HepG2 (cell line): ENCODE results near the gene STIP1. TPM values are rescaled to one million over a fixed set of nuclear protein-coding genes. Genes with fewer than 3 reads are reported as not detected.

Experiments used
- ATAC-seq: fragments of 200-7000 bp; cut with Tn5 transposase; 3 replicates; pipeline ENCODE4 v1.9.1; 2020; ENCODE audit warnings: mild to moderate bottlenecking, moderate library complexity
- BruUV-seq: library from RNA; stranded (reverse); fragments of 400-500 nt; replicated peaks from 2 replicates; lab custom pipeline; 2021; lab: Mats Ljungman, UMichigan
- CTCF ChIA-PET: fragments of 300-600 bp; formaldehyde crosslinking; extraction: SDS; loops from one replicate; lab custom pipeline; 2021; ENCODE audit warnings: low total read pairs, inconsistent platforms, low intra/inter-chr PET ratio; lab: Yijun Ruan, JAX
- POLR2A ChIA-PET: fragments of 350-600 bp; sonication (Branson Sonifier 250); formaldehyde crosslinking; loops from one replicate; lab custom pipeline; 2020; ENCODE audit warnings: antibody characterized with exemption, inconsistent platforms; lab: Yijun Ruan, JAX
- DNase-seq: peaks from one replicate; pipeline ENCODE4 v3.0.0-alpha.2; 2015; ENCODE audit warnings: low spot score
- FAIRE-seq: peaks from 3 replicates; lab custom pipeline; 2011; peaks lifted over from hg19 to GRCh38; lab: Jason Lieb, UNC
- H2AFZ ChIP-seq: one replicate; pipeline ENCODE4 v1.6.1; 2011; ENCODE audit warnings: low read length, inconsistent platforms
- H3K27ac ChIP-seq: fragments of 300-600 bp; 3 replicates; pipeline ENCODE4 v1.8.0; 2011; ENCODE audit warnings: mixed run types, mild to moderate bottlenecking, mixed read lengths, low read length, inconsistent platforms; ENCODE audit not compliant: insufficient read depth; ENCODE audit errors: extremely low read length
- H3K27me3 ChIP-seq, 2 experiments: fragments of 200-600 bp in 1 of 2; 2 replicates in 1 of 2; 3 replicates in 1 of 2; pipeline versions ENCODE4 v1.6.0 to v1.8.0; 2011; ENCODE audit warnings: low read length in 2 of 2, mild to moderate bottlenecking in 2 of 2, moderate library complexity in 2 of 2, inconsistent platforms in 1 of 2; ENCODE audit not compliant: insufficient read depth in 2 of 2, control insufficient read depth in 1 of 2
- H3K36me3 ChIP-seq, 2 experiments: fragments of 200-600 bp in 1 of 2; replicated peaks in 1 of 2; 2 replicates in 1 of 2; 3 replicates in 1 of 2; pipeline versions ENCODE4 v1.5.1 to v1.8.0; 2011; ENCODE audit warnings: low read length in 2 of 2, inconsistent platforms in 1 of 2; ENCODE audit not compliant: insufficient read depth in 2 of 2, control insufficient read depth in 1 of 2
- H3K4me1 ChIP-seq: 2 replicates; pipeline ENCODE4 v1.5.1; 2012; ENCODE audit warnings: low read length, inconsistent platforms; ENCODE audit not compliant: insufficient read depth
- H3K4me2 ChIP-seq: 2 replicates; pipeline ENCODE4 v1.6.0; 2011; ENCODE audit warnings: low read depth, low read length, inconsistent platforms
- H3K4me3 ChIP-seq, 3 experiments: fragments of 200-600 bp in 1 of 3; sonication (generic), shearing (Covaris generic) in 1 of 3; replicated peaks in 1 of 3; 2 replicates each; pipeline ENCODE4 v1.5.1; 2011 to 2016; ENCODE audit warnings: low read length in 3 of 3, inconsistent platforms in 2 of 3, low read depth in 2 of 3, mild to moderate bottlenecking in 2 of 3, control low read depth in 1 of 3, mixed read lengths in 1 of 3; ENCODE audit not compliant: insufficient read depth in 1 of 3
- H3K79me2 ChIP-seq: one replicate; pipeline ENCODE4 v1.6.1; 2011; ENCODE audit warnings: low read length, inconsistent platforms; ENCODE audit not compliant: insufficient read depth
- H3K9ac ChIP-seq: 2 replicates; pipeline ENCODE4 v1.6.0; 2011; ENCODE audit warnings: mild to moderate bottlenecking, low read depth, low read length, inconsistent platforms; ENCODE audit not compliant: insufficient read depth
- H3K9me3 ChIP-seq: 2 replicates; pipeline ENCODE4 v1.5.1; 2012; ENCODE audit warnings: mild to moderate bottlenecking, low read length
- H4K20me1 ChIP-seq: 2 replicates; pipeline ENCODE4 v1.6.0; 2011; ENCODE audit warnings: inconsistent platforms, mild to moderate bottlenecking, low read length, moderate library complexity; ENCODE audit not compliant: insufficient read depth
- FLYWCH1 ChIP-seq: sonication (generic); formaldehyde crosslinking; IDR thresholded peaks from 2 replicates; pipeline ENCODE4 v1.8.1; 2023; ENCODE audit warnings: mild to moderate bottlenecking, missing genetic modification reagents
- HDAC6 ChIP-seq: fragments of 200-600 bp; sonication (generic); IDR thresholded peaks from 2 replicates; pipeline ENCODE4 v1.7.0; 2017; ENCODE audit warnings: mild to moderate bottlenecking, antibody characterized with exemption, low read length, low read depth
- HES4 ChIP-seq: sonication (generic); formaldehyde crosslinking; IDR thresholded peaks from 2 replicates; pipeline ENCODE4 v1.9.0; 2021; ENCODE audit warnings: mild to moderate bottlenecking, missing genetic modification reagents, borderline replicate concordance
- KAT2B ChIP-seq: fragments of 150-350 bp; IDR thresholded peaks from 2 replicates; pipeline ENCODE4 v1.6.1; 2014; ENCODE audit warnings: low read depth, low read length, borderline replicate concordance
- MYC ChIP-seq: sonication (generic); formaldehyde crosslinking; IDR thresholded peaks from 2 replicates; pipeline ENCODE4 v1.9.0; 2021; ENCODE audit warnings: missing genetic modification reagents, borderline replicate concordance
- NFRKB ChIP-seq: fragments of 450-650 bp; IDR thresholded peaks from 2 replicates; pipeline ENCODE4 v1.6.1; 2017
- SATB2 ChIP-seq: sonication (generic); formaldehyde crosslinking; IDR thresholded peaks from 2 replicates; pipeline ENCODE4 v1.5.0; 2020; ENCODE audit warnings: missing genetic modification reagents
- SIX4 ChIP-seq: sonication (generic); formaldehyde crosslinking; IDR thresholded peaks from 2 replicates; pipeline ENCODE4 v1.4.0; 2020; ENCODE audit warnings: missing genetic modification reagents
- TARDBP ChIP-seq: sonication (generic); formaldehyde crosslinking; IDR thresholded peaks from 2 replicates; pipeline ENCODE4 v1.8.0; 2022; ENCODE audit warnings: mild to moderate bottlenecking, missing genetic modification reagents
- TP53 ChIP-seq: sonication (generic); formaldehyde crosslinking; conservative IDR thresholded peaks from 2 replicates; pipeline ENCODE4 v1.4.0; 2020; ENCODE audit warnings: missing genetic modification reagents
- ZNF24 ChIP-seq: fragments of 450-650 bp; IDR thresholded peaks from 2 replicates; pipeline ENCODE4 v1.6.1; 2017; ENCODE audit warnings: antibody characterized with exemption, mild to moderate bottlenecking
- ZNF256 ChIP-seq: sonication (generic); formaldehyde crosslinking; conservative IDR thresholded peaks from 2 replicates; pipeline ENCODE4 v1.4.0; 2020; ENCODE audit warnings: missing genetic modification reagents
- ZNF30 ChIP-seq: sonication (generic); formaldehyde crosslinking; IDR thresholded peaks from 2 replicates; pipeline ENCODE4 v1.5.0; 2020; ENCODE audit warnings: mild to moderate bottlenecking, missing genetic modification reagents
- ZNF432 ChIP-seq: sonication (generic); formaldehyde crosslinking; IDR thresholded peaks from 2 replicates; pipeline ENCODE4 v1.5.0; 2020; ENCODE audit warnings: missing genetic modification reagents, mild to moderate bottlenecking, borderline replicate concordance
- ZNF605 ChIP-seq: sonication (generic); formaldehyde crosslinking; IDR thresholded peaks from 2 replicates; pipeline ENCODE4 v1.8.0; 2022; ENCODE audit warnings: mild to moderate bottlenecking, missing genetic modification reagents
- ZNF768 ChIP-seq: sonication (generic); formaldehyde crosslinking; IDR thresholded peaks from 2 replicates; pipeline ENCODE4 v1.4.0; 2020; ENCODE audit warnings: missing genetic modification reagents
- WGBS: methylation state at CpG from one replicate; pipeline ENCODE4 v1.1.6; 2017; ENCODE audit warnings: low lambda C conversion rate; 5-methylcytosine and 5-hydroxymethylcytosine counted together
- in situ Hi-C: cut with HindIII; loops from 2 replicates; pipeline ENCODE4 v1.10.0; 2017; ENCODE audit warnings: low pct_unique_long_range_greater_than_20kb; ENCODE audit not compliant: extremely low pct_ligation_motif_present
- intact Hi-C: fragments of 100-400 bp; cut with micrococcal nuclease; formaldehyde crosslinking; loops from one replicate; pipeline ENCODE4 v1.10.0; 2022; ENCODE audit not compliant: unreplicated experiment
- polyA plus RNA-seq, 8 experiments: library from polyadenylated mRNA; depleted of rRNA in 3 of 8; stranded (reverse) in 7 of 8; unstranded in 1 of 8; fragments of >200 nt; fragmentation: Illumina TruSeq in 4 of 8; extraction: Trizol in 4 of 8; gene quantifications; 2 replicates each; pipeline versions ENCODE4 v1.2.1 to v1.2.3, GENCODE V29; 2011 to 2016; ENCODE audit warnings: low read depth in 4 of 8, missing spikeins in 1 of 8, mixed read lengths in 1 of 8; ENCODE audit not compliant: insufficient read depth in 1 of 8
- total RNA-seq, 5 experiments: library from RNA; depleted of rRNA; stranded (reverse); fragments of >200 nt; fragmentation: Illumina TruSeq; extraction: Trizol; gene quantifications; 2 replicates each; pipeline ENCODE4 v1.2.3, GENCODE V29; 2016; ENCODE audit warnings: low read depth in 1 of 5
- TF ChIP-seq, protein P1 (sequence below): sonication (generic); formaldehyde crosslinking; IDR thresholded peaks from 2 replicates; pipeline ENCODE4 v1.4.0; 2020; ENCODE audit warnings: mild to moderate bottlenecking, missing genetic modification reagents
- TF ChIP-seq, protein P2 (sequence below): sonication (generic); formaldehyde crosslinking; IDR thresholded peaks from 2 replicates; pipeline ENCODE4 v1.9.0; 2021; ENCODE audit warnings: missing genetic modification reagents, mild to moderate bottlenecking, borderline replicate concordance
- TF ChIP-seq, protein P3 (sequence below): sonication (generic); formaldehyde crosslinking; IDR thresholded peaks from 2 replicates; pipeline ENCODE4 v1.5.1; 2020; ENCODE audit warnings: mild to moderate bottlenecking, missing genetic modification reagents, borderline replicate concordance

Gene STIP1
- total and polyA plus RNA-seq, 2 of the 13 experiments (the other 11 are each of a cell fraction or from before 2014, with no cell fraction given), result 81.1 to 217 TPM

DNA sequence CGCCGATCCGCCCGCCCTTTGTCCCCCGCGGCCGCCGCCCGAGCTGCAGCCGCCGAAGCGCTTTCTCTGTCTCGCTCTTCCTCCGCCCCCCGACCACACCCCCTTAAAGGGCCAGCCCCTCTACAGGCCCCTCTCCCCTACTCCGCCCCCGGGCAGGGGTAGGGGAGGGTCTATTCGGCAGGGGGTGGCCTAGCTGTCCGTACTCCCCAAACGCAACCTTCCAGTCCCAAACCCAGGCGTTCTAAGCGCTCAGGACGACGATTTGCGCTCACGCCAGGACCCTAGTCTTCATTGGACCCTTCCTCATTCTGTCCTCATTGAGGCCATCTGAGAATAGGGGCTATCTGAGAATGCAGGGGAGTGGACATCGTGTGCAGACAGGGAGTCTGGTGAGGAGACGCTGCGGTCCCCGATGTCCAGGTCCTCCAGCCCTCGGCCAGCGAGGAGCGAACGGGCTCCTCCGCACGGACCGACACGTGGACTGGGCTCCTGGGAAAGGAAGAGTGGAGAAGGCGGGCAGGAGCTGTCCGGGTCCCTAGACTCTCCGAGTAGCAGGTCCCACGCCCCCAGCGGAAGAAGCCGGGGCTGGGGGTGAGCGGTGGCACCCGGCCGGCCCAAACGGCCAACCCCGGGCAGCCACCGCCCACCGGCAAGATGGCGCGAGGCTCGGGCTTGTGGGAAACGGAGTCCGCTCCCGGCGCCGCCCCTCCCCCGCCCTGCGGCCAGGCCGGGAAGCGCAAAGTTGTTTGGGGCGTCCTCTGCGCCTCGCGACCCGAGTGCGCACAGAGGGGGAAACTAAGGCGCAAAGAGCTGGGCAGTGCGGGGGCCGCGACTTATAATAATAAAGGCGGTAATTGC lies 61.1 kb downstream of the STIP1 start, which contains the start of gene PPP1R14B (continued):
- no peak for TF ChIP-seq KAT2B
- 0 out of 2 replicates have a peak, but pooled peaks have one; percentile 19 for TF ChIP-seq ZNF432 (CRISPR knock-in tag)
- TF ChIP-seq TARDBP (CRISPR knock-in tag), result no peak; the same call in 1 of the 2 replicates
- TF ChIP-seq FLYWCH1, result no peak
- TF ChIP-seq, protein P1, sequence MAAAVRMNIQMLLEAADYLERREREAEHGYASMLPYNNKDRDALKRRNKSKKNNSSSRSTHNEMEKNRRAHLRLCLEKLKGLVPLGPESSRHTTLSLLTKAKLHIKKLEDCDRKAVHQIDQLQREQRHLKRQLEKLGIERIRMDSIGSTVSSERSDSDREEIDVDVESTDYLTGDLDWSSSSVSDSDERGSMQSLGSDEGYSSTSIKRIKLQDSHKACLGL, result no peak

DNA sequence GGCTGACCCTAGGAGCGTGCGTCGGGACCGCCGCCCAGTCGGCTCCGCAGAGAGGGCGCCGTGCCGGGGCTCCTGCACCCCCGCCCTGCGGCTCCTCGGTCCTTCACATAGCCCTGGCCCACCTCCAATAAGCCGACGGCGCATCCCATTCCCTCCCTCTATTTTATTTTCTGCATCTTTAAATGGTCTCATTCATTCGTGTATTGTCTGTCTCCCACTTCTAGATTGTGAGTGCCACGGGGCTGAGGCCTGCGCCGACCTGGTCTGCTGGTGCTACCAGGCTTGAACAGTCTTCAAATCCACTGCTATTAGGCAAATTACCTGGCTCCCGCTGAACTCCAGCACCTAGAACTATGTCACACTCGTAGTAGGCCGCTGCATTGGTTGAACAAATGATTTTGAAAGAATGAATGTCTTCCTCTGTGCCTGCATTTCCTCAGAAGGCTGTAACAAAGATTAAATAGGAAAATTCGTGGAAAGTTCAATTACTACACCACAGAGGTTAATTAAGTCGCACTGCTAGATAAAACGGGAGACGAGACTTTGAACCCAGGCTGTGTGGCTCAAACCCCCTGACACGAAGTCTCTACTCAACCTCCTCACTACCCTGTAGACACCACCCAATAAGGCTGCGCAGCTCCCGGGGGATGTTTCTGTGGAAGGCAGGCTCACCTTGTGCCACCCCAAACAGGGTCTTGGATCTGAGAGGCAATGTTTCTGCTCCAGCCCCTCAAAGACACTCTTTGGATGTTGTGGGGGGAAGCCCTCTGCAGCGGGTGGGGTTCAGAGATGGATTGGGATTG lies 62.0 kb downstream of the STIP1 start:
- H3K79me2 ChIP-seq, result peaks cover 26% of the 10 kb centered on the region
- no peak overlapping the region for H2AFZ ChIP-seq
- H3K4me3 ChIP-seq, result peak overlapping the region; percentile 67 to 89 (median 84)
- ChIA-PET CTCF (no interaction called here), POLR2A (interaction anchor here (1.9 to 8.3 kb wide), 3 partner anchors 10 to 63 kb away, joined by 7 to 113 read pairs (median 31); no protein-coding TSS in a partner anchor)
- in situ Hi-C loops, result no loop called here
- no peaks in the 10 kb centered on the region for H3K9me3 ChIP-seq
- no TSS peak for BruUV-seq
- peaks cover 0 to 11% of the 10 kb centered on the region in 2 experiments; a peak in 2 of 5 replicates for H3K36me3 ChIP-seq
- WGBS, result 17% methylated on average over 21 of the region's 31 CpGs
- no peak for DNase-seq
- intact Hi-C loops, result loop anchor here (5.0 kb wide), 1 partner anchor 54 kb away; the partner anchor contains the start of gene CATSPERZ
- peak; percentile 7 for ATAC-seq
- H3K27ac ChIP-seq, result peak overlapping the region; percentile 83
- H3K9ac ChIP-seq, result peak overlapping the region; percentile 81
- no peaks in the 10 kb centered on the region for H4K20me1 ChIP-seq
- no peaks in the 10 kb centered on the region; a peak in 1 of 5 replicates for H3K27me3 ChIP-seq
- peaks cover 70% of the 10 kb centered on the region for H3K4me1 ChIP-seq
- no peak for FAIRE-seq
- peak overlapping the region; percentile 100 for H3K4me2 ChIP-seq
- TF ChIP-seq SATB2 (CRISPR knock-in tag) (0 out of 2 replicates have a peak, but pooled peaks have one; percentile 43), ZNF24 (peak; percentile 56; the same call in 1 of the 2 replicates), ZNF256 (no peak), ZNF605 (CRISPR knock-in tag) (0 out of 2 replicates have a peak, but pooled peaks have one; percentile 26), MYC (CRISPR knock-in tag) (0 out of 2 replicates have a peak, but pooled peaks have one; percentile 19), SIX4 (CRISPR knock-in tag) (no peak), NFRKB (no peak), HDAC6 (no peak), TP53 (CRISPR knock-in tag) (no peak), ZNF30 (0 out of 2 replicates have a peak, but pooled peaks have one; percentile 11), ZNF768 (peak; percentile 15; the same call in 1 of the 2 replicates), HES4 (CRISPR knock-in tag) (0 out of 2 replicates have a peak, but pooled peaks have one; percentile 16)
- TF ChIP-seq, protein P2, sequence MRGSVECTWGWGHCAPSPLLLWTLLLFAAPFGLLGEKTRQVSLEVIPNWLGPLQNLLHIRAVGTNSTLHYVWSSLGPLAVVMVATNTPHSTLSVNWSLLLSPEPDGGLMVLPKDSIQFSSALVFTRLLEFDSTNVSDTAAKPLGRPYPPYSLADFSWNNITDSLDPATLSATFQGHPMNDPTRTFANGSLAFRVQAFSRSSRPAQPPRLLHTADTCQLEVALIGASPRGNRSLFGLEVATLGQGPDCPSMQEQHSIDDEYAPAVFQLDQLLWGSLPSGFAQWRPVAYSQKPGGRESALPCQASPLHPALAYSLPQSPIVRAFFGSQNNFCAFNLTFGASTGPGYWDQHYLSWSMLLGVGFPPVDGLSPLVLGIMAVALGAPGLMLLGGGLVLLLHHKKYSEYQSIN (CRISPR knock-in tag), result no peak
- TF ChIP-seq, protein P3, sequence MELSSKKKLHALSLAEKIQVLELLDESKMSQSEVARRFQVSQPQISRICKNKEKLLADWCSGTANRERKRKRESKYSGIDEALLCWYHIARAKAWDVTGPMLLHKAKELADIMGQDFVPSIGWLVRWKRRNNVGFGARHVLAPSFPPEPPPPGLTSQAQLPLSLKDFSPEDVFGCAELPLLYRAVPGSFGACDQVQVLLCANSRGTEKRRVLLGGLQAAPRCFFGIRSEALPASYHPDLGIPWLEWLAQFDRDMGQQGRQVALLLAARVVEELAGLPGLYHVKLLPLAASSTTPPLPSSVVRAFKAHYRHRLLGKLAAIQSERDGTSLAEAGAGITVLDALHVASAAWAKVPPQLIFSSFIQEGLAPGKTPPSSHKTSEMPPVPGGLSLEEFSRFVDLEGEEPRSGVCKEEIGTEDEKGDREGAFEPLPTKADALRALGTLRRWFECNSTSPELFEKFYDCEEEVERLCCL (CRISPR knock-in tag), result 0 out of 2 replicates have a peak, but pooled peaks have one; percentile 30
